GM19463 (cell line): ENCODE results near the gene COMMD4.
"Not testable (repeated sequence)": the region's sequence is repeated elsewhere in the genome, so short reads cannot be mapped to it uniquely, and the experiment has no call there.

ENCODE experiments used
- ATAC-seq: cut with Tn5 transposase; IDR thresholded peaks from one replicate; pipeline ENCODE4 v1.9.1; 2021; ENCODE audit warnings: mild to moderate bottlenecking, moderate library complexity; ENCODE audit not compliant: unreplicated experiment

The COMMD4 gene

DNA sequence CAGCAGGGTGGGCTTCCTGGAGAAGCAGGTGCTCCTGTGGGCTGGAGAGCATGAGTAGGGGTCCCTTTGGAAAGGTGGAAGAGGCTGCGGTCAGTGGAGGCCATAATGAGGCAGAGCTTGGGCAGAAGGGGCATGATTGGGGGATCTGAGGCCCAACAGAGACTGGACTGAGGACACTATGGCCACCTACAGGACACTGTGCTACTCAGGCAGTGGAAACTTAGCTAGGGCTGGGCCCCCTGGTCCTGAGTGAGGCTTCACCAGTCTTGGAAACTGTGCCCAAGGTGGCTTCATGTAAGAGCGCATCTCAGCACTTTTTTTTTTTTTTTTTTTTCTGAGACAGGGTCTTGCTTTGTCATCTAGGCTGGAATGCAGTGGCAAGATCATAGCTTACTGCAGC is 6.3 kb upstream of the COMMD4 start:
- ATAC-seq: no peak

DNA sequence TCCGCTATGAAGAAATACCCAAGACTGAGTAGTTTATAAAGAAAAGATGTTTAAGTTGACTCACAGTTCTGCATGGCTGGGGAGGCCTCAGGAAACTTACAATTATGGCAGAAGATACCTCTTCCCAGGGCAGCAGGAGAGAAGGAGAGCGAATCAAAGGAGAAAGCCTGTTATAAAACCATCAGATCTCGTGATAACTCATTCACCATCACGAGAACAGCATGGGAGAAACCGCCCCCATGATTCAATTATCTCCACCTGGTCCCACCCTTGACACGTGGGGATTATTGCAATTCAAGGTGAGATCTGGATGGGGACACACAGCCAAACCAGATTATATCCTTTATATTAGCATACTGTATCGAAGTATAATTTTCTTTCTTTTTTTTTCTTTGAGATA is 3.8 kb upstream of the COMMD4 start:
- not testable (repeated sequence) for ATAC-seq

DNA sequence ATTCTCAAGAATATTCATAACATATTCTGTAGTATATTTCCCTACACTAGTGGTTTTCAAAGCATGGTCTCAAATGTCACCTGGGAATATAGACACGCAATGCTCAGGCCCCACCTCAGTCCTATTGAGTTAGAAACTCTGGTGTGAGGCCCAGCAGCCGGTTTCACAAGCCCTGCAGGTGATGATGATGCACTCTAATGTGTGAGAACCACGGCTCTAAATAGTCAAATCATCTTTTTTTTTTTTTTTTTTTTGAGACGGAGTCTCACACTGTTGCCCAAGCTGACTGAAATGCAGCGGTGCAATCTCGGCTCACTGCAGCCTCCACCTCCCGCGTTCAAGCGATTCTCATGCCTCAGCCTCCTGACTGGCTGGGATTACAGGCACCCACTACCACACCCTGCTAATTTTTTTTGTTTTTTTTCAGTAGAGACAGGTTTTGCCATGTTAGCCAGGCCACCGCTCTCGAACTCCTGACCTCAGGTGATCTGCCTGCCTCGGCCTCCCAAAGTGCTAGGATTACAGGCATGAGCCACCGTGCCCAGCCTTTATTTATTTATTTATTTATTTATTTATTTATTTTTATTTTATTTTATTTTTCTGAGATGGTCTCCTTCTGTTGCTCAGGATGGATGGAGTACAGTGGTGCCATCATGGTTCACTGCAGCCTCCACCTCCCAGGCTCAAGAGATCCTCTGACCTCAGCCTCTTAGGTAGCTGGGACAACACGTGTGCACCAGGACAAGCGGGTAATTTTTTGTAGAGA is 2.0 kb upstream of the COMMD4 start:
- ATAC-seq: not testable (repeated sequence)

DNA sequence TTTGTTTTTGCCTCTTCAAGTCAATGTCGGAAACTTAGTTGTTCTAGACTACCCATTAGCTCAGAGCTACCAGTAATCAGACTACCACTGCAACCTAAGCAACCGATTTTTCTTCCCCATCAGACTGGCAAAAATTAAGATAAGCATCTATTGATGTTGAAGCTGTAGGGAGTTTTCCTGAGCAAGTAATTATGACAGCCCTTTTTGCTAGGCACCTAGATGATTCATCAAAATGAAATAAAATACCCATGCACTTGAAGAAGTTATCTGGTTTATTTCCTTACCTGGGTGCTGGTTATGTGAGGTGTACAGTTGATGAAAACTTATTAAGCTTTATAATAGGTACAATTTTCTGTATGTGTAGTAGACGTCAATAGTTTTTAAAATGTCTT is 554 bp upstream of the COMMD4 start:
- ATAC-seq: no peak

DNA sequence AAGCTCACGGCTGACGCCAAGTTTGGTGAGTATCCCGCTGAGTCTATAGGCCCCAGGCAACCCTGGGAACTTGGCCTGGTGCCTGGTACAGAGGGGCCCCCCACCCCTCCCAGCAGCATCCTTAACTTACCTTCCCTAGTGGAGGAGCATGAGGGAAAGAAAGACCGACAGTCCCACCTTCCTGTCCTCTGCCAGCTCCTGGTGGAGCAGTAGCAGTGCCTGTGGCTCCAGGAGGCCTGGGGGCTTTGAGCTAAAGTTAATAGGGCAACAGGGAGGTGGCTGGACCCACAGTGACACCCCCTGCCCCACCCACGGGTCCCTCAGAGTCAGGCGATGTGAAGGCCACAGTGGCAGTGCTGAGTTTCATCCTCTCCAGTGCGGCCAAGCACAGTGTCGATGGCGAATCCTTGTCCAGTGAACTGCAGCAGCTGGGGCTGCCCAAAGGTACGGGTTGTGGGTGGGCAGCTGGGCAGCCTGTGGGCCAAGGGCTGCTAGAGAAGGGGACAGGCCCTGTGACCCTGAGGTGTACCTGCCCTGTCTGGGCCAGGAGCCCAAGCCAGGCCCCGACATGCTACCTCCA is 2.9 kb downstream of the COMMD4 start:
- ATAC-seq: no peak

DNA sequence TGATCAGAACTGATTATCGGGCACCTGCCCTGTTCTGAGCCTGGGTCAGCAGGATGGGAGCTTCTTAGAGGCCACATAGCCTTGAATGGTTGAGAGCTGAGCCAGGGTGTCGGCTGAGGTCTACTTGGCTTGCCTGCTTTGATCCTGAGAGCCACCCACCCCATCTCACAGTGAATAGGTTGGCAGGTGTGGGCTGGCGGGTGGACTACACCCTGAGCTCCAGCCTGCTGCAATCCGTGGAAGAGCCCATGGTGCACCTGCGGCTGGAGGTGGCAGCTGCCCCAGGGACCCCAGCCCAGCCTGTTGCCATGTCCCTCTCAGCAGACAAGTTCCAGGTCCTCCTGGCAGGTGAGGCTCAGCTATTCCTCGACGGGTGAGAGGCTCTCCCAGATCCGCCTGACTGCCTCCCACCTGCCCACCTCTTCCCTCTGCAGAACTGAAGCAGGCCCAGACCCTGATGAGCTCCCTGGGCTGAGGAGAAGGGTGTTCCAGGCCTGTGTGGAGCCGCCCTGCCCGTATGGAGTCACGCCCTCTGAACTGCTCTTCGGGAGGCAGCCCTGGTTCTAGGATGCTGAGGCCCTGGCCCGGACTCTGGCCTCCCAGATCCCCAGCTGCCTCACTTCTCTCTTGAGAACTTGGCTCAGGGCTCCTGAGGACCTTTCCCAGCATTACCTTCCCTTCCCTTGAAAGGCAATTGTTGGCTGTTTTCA is 3.8 kb downstream of the COMMD4 start:
- ATAC-seq: no peak

DNA sequence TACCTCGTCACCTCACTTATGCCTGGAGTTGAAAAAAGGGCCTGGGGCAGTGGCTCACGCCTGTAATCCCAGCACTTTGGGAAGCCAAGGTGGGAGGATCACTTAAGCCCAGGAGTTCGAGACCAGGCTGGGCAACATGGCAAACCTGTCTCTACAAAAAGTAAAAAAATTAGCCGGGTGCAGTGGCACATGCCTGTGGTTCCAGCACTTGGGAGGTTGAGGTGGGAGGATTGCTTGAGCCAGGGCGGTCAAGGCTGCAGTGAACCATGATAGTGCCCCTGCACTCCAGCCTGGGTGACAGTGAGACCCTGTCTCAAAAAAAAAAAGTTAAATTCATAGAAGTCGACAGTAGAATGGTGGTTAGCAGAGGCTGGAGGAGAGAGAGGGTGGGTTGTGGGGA is 6.4 kb downstream of the COMMD4 start:
- no peak for ATAC-seq

DNA sequence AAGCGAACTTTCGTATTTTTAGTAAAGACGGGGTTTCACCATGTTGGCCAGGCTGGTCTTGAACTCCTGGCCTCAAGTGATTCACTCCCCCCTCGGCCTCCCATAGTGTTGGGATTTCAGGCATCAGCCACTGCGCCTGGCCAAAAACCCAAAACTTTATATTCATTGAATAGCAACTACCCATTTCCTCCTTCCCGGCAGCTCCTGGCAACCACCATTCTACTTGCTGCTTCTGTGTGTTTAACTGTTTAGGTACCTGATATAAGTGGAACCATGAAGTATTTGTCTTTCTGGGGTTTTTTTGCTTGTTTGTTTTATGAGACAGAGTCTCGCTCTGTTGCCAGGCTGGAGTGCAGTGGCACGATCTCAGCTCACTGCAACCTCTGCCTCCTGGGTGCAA is 8.1 kb downstream of the COMMD4 start:
- not testable (repeated sequence) for ATAC-seq

DNA sequence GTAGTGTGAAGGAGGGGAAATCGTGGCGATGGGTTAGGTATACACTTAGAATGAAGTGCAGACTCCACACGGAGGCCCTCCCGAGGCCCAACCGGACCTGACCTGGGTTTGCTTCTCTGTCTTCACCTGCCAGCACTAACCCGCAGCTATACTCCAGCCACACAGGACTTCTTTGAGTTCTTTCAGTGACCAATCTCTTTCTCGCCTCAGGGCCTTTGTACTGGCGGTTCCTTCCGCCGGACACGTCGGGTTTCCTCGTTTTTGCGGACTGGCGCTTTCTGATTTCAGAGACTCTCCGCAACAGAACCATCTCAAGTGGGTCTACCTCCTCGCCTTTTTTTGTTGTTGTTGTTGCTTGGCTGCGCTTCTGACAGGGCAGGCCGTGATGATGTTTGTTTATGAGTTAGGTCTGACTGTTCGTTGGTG is 10.9 kb downstream of the COMMD4 start, which contains the start of gene NEIL1:
TSS of gene NEIL1 (plus strand) at position 244 of the 426 bp plus-strand sequence. CDS start 1,867 bp downstream, outside the sequence.
- ATAC-seq: no peak

DNA sequence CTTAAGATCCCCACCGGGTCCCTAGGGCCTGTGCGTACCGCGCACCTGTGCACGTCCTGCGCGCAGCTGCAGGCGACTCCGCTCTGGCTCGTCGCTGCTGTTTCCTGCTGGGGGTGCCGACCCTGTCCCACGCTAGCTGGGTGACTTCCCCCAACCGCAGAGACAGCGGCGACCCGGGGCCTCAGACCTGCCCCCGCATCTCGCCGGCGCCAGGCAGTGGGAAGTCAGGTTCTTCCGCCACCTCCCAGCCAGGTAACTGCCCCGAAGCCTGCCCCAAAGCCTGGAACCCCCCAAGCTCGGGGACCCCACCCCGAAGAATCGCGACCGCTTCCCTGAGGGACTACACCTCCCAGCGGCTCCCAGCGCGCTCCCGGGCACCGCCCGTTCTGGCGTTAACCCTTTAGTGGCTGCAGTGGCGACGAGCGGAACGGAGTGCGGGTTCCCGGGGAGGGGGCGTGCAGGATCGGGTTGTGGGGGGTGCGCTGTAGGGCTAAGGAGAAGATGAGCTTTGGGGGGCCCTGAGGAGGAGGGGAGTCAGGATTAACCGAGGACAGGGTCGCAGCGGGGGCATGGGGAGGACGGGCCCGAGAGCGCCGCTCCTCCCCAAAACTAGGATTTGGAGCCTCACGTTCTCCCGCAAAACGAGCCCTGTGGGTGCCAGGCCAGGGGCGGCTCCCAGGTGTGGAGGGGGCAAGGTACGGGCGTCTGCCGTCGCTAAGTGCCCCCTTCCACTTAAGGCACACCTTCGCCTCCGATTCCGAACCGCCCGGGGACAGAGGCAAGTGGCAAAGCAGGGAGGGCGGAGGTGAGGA is 11.6 kb downstream of the COMMD4 start:
- no peak for ATAC-seq

DNA sequence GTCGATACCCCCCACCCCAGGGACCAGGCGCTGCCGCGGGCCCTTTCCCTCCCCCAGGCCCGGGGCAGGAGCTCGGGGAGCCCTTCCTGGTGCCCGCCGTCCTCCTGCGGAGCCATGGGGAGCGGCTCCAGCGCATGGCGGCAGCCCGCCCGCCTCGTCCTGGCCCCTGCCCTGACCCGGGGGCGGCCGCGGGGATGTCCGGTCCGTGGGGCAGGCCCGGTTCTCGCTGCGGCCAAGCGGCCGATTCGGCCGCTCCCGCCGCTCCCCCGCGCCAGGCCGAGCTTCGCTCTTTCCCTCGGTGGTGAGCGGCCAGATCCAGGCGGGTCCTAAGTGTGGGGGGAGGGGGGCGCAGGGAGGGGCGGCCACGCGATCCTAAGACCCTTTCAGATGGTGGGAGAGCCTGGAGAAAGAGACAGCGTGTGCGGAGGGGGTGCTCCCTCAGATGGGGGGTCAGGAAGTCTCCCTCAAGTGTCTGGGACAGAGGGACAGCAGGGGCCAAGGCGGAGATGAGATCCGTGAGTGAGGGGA is 12.2 kb downstream of the COMMD4 start:
- no peak for ATAC-seq

DNA sequence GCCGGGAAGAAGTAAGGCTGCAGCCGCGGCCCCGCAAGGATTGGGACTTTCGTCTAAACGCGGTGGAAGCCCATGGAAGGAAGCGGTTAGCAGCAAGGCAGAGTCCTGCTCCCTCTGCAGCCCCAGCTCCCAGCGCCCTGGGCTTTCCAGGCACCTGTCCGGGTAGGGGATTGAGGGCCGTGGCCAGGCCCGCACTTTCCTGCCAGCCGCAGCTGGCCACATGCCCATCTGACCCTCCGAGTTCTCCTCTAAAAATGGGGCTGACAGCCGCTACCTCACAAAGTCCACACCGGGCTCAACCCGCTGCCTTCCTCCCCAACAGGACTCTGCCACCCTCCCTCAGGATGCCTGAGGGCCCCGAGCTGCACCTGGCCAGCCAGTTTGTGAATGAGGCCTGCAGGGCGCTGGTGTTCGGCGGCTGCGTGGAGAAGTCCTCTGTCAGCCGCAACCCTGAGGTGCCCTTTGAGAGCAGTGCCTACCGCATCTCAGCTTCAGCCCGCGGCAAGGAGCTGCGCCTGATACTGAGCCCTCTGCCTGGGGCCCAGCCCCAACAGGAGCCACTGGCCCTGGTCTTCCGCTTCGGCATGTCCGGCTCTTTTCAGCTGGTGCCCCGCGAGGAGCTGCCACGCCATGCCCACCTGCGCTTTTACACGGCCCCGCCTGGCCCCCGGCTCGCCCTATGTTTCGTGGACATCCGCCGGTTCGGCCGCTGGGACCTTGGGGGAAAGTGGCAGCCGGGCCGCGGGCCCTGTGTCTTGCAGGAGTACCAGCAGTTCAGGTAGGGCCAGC is 12.9 kb downstream of the COMMD4 start:
- no peak for ATAC-seq

DNA sequence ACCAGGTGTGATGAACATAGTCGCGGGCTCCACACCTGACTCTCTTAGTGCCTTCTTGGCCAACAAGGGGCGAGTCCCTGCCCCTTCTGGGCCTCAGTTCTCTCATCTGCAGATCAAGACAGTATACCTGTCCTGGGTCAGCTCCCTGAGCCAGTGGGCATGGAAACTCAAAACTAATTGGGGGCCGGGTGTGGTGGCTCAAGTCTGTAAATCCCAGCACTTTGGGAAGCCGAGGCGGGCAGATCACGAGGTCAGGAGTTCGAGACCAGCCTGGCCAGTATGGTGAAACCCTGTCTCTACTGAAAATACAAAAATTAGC is 13.4 kb downstream of the COMMD4 start:
- ATAC-seq: not testable (repeated sequence)

DNA sequence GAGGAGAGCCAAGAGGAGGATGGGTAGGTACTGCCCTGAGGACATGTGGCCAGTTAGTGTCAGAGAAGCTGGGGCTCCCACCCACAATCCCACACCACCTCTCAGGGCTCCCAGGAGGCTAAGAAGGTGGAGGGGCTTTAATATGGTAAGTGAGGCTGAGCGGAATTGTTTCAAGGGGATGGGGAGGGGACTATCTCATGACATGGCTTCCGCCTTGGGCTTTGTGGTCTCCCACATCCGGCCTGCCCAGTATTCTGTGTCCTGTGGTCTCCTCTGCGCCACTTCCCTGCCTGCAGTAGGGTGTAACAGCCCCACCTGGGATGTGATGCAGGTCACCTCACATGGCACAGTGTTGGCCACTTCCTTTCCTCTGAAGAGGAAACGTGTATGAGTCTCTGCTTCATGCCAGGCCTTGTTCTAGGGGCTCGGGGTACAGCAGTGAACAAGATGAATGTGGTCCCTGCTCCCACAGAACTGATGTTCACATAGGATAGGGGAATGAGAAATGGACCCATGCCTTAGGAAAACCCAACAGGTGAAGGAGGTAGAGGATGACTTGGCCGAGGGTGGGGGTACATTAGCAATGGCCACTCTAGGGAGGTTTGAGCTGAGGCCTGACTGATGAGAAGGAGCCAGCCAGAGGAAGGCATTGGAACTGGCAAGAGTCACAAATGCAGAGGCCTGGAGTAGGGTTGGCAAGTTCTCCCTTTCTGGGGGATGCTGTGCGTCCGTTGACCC is 14.2 kb downstream of the COMMD4 start:
- ATAC-seq: no peak

DNA sequence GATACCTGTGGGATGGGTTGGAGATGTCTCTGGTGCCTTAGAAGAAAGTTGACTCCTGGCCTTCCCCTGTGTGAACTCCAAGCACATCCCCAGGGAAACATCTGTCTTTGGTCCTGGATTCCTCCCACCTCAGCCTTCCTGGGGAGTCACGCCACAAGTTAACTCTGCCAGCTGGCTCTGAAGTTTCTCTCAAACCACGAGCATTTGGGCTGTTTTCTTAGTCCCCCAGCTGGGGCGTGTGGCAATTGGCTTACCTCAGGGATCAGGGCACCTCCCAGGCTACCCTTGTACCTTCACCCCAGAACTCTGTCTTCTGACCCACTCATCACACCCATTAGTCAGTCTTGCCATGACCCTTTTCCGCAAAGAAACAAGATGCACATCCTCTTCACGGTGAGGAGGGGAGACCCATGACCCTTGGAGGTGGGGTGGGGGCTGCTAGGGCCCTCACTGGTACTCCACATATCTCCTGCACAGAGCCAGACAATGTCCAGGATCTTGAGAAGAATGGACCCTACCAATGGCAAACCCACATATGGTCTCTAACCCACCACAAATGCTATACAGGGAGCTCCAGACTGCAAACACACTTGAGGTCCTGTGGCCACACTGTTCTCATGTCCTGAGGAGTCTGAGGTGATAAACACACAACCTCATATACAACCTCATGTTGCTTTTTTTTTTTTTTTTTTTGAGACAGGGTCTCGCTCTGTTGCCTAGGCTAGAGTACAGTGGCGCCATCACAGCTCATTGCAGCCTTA is 14.9 kb downstream of the COMMD4 start:
- no peak for ATAC-seq

DNA sequence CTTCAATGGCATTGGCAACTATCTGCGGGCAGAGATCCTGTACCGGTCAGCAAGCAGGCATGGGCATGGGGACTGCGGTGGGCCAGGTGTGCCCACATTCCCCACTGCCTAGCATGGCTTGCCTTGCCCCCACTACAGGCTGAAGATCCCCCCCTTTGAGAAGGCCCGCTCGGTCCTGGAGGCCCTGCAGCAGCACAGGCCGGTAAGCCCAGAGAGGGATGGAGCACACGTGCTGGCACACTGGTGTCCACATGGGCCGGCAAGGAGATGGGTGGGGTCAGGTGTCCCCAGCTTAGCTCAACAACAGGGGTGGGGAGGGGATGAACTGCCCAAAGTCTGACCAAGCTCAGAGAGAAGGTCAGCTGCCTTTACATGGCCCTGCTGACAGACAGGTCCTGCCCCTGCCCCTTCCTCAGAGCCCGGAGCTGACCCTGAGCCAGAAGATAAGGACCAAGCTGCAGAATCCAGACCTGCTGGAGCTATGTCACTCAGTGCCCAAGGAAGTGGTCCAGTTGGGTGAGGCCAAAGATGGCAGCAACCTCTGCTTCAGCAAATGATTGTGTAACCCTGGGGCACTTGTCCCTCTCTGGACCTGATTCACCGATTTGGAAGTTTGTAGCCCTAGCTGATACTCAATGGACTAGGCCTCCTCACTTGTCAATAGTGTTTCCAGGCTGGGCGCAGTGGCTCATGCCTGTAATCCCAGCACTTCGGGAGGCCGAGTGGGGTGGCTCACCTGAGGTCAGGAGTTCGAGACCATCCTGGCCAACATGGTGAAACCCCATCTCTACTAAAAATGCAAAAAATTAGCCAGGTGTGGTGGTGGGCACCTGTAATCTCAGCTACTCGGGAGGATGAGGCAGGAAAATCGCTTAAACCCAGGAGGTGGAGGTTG is 16.6 kb downstream of the COMMD4 start:
- no peak for ATAC-seq

DNA sequence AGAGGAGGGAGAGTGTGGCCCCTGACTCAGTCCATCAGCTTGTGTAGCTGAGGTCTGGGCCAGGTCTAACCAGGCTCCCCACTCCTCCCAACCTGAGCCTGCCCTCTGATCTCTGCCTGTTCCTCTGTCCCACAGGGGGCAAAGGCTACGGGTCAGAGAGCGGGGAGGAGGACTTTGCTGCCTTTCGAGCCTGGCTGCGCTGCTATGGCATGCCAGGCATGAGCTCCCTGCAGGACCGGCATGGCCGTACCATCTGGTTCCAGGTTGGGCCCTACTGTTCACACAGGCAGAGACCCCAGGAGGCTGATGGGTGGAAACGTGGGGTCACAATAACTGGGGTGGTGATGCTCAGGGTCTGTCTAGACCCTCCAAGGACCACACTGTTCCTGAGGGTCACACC is 17.7 kb downstream of the COMMD4 start:
- ATAC-seq: no peak

DNA sequence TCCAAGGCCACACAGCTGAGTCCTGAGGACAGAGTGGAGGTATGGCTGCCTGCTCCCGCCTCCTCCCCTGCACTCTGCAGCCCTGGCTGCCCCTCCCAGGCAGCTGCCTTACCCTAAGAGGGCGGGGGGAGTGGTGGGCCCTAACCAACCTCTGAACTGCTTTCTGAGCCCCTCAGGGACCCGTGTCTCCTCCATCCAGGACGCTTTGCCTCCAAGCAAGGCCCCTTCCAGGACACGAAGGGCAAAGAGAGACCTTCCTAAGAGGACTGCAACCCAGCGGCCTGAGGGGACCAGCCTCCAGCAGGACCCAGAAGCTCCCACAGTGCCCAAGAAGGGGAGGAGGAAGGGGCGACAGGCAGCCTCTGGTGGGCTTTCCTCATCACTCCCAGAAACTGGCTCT is 18.6 kb downstream of the COMMD4 start:
- no peak for ATAC-seq
